ENCODE measurements around the gene INCA1. TPM values are rescaled to one million over a fixed set of nuclear protein-coding genes. Genes with fewer than 3 reads are reported as not detected.

INCA1 gene
- polyA plus RNA-seq, 1 of the 3 experiments (the other 2 are of a cell fraction), result 1.2 TPM

DNA sequence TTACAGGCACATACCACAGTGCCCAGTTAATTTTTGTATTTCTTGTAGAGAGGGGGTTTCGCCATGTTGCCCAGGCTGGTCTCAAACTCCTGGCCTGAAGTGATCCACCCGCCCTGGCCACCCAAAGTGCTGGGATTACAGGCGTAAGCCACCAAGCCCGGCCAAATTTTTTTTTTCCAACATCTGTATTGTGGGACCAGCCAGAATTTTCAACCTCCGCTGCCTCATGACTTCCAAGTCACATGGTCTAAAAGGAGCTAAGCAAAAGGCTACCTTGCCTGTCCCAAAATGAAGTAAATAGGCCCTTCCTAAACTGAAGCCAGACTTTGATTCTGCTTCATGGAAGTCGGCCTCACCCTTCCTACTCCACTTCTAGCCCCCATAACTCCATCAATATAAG lies 25.5 kb downstream of the INCA1 start:
- no peak overlapping the region for H3K27ac ChIP-seq (ENCODE audit: low read depth in 2 of 2, low read length in 1 of 2)
- H3F3A ChIP-seq (replicated peaks; ENCODE audit: insufficient read depth), result peaks cover 9% of the 10 kb centered on the region
- no peaks in the 10 kb centered on the region for H3K27me3 ChIP-seq (ENCODE audit: insufficient read depth)
- no peak for TF ChIP-seq EZH2phosphoT487 (IDR thresholded peaks at IDR 0.05; ENCODE audit: borderline replicate concordance, low read depth)
- TF ChIP-seq IRF3 (IDR thresholded peaks at IDR 0.05; ENCODE audit: low read depth, low read length), result no peak
- no peak for TF ChIP-seq FOXJ3 (CRISPR knock-in tag; IDR thresholded peaks at IDR 0.05)
- TF ChIP-seq TCF12 (IDR thresholded peaks at IDR 0.05), result no peak
- no peak for TF ChIP-seq RAD21 (IDR thresholded peaks at IDR 0.05; ENCODE audit: low read length)
- no peak for TF ChIP-seq MEF2A (IDR thresholded peaks at IDR 0.05; ENCODE audit: borderline replicate concordance, low read depth)
- TF ChIP-seq USF2 (IDR thresholded peaks at IDR 0.05; ENCODE audit: borderline replicate concordance, low read depth, low read length), result no peak
- no peak for TF ChIP-seq PBX3 (IDR thresholded peaks at IDR 0.05)
- TF ChIP-seq, protein P1, sequence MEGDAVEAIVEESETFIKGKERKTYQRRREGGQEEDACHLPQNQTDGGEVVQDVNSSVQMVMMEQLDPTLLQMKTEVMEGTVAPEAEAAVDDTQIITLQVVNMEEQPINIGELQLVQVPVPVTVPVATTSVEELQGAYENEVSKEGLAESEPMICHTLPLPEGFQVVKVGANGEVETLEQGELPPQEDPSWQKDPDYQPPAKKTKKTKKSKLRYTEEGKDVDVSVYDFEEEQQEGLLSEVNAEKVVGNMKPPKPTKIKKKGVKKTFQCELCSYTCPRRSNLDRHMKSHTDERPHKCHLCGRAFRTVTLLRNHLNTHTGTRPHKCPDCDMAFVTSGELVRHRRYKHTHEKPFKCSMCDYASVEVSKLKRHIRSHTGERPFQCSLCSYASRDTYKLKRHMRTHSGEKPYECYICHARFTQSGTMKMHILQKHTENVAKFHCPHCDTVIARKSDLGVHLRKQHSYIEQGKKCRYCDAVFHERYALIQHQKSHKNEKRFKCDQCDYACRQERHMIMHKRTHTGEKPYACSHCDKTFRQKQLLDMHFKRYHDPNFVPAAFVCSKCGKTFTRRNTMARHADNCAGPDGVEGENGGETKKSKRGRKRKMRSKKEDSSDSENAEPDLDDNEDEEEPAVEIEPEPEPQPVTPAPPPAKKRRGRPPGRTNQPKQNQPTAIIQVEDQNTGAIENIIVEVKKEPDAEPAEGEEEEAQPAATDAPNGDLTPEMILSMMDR (IDR thresholded peaks at IDR 0.05), result no peak
- no peak for TF ChIP-seq FOXM1 (IDR thresholded peaks at IDR 0.05; ENCODE audit: low read depth)
- TF ChIP-seq NFIC (IDR thresholded peaks at IDR 0.05; ENCODE audit: borderline replicate concordance), result no peak
- no peak for TF ChIP-seq TAF1 (IDR thresholded peaks at IDR 0.05; ENCODE audit: borderline replicate concordance, low read depth, low read length)
- no peak for TF ChIP-seq POLR2AphosphoS5 (IDR thresholded peaks at IDR 0.05; ENCODE audit: low read depth, low read length)
- no peak overlapping the region for H2AFZ ChIP-seq (ENCODE audit: low read depth)
- 91% methylated on average over 5 of the region's 6 CpGs for WGBS (ENCODE audit: low lambda C conversion rate)
- H3K9me2 ChIP-seq, result no peaks in the 10 kb centered on the region
- no peaks in the 10 kb centered on the region for H3K9me3 ChIP-seq
- no peak overlapping the region for H3K4me2 ChIP-seq
- H3K36me3 ChIP-seq (replicated peaks in 1 of 2; ENCODE audit: control insufficient read depth in 1 of 2, insufficient read depth in 2 of 2, low read length in 1 of 2), result peaks cover 13 to 26% of the 10 kb centered on the region in 2 experiments
- ChIA-PET POLR2A (interaction anchor here (1.1 kb wide), 1 partner anchor 9 kb away, joined by 3 read pairs; no protein-coding TSS in a partner anchor), CTCF (interaction anchor here (2.1 to 6.6 kb wide), 4 partner anchors 8 to 91 kb away, joined by 8 to 52 read pairs (median 25); partner anchors contain the start of gene CAMTA2)
- no peak overlapping the region for H3K9ac ChIP-seq
- H3K4me3 ChIP-seq (ENCODE audit: low read depth in 2 of 2, low read length in 1 of 2), result no peak overlapping the region
- H3K79me2 ChIP-seq (ENCODE audit: insufficient read depth), result peaks cover 23% of the 10 kb centered on the region
- H4K20me1 ChIP-seq (ENCODE audit: insufficient read depth), result no peaks in the 10 kb centered on the region
- DNase-seq, result no peak
- H3K4me1 ChIP-seq (ENCODE audit: control insufficient read depth in 1 of 2, insufficient read depth in 2 of 2, low read depth in 1 of 2, low read length in 1 of 2), result peaks cover 9 to 14% of the 10 kb centered on the region in 2 experiments; a peak in 2 of 4 replicates
